Amniotic epithelial cell (primary cell): ENCODE results near the gene AFMID.
"Not testable (repeated sequence)": the region's sequence is repeated elsewhere in the genome, so short reads cannot be mapped to it uniquely, and the experiment has no call there.

Experiments
- DNase-seq: peaks from one replicate; pipeline ENCODE4 v3.0.0-alpha.2; 2010; ENCODE audit warnings: low read depth

The AFMID gene

DNA sequence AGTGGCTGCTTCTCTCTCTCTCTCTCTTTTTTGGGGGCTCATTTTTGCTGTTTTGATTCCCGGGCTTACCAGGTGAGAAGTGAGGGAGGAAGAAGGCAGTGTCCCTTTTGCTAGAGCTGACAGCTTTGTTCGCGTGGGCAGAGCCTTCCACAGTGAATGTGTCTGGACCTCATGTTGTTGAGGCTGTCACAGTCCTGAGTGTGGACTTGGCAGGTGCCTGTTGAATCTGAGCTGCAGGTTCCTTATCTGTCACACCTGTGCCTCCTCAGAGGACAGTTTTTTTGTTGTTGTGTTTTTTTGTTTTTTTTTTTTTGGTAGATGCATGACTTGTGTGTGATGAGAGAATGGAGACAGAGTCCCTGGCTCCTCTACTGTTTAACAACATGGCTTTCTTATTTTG is 36.6 kb downstream of the AFMID start:
- no peak for DNase-seq

GRCh38 chr17:78224231-78225087 is 37.3 kb downstream of the AFMID start:
- peak; percentile 31 for DNase-seq

DNA sequence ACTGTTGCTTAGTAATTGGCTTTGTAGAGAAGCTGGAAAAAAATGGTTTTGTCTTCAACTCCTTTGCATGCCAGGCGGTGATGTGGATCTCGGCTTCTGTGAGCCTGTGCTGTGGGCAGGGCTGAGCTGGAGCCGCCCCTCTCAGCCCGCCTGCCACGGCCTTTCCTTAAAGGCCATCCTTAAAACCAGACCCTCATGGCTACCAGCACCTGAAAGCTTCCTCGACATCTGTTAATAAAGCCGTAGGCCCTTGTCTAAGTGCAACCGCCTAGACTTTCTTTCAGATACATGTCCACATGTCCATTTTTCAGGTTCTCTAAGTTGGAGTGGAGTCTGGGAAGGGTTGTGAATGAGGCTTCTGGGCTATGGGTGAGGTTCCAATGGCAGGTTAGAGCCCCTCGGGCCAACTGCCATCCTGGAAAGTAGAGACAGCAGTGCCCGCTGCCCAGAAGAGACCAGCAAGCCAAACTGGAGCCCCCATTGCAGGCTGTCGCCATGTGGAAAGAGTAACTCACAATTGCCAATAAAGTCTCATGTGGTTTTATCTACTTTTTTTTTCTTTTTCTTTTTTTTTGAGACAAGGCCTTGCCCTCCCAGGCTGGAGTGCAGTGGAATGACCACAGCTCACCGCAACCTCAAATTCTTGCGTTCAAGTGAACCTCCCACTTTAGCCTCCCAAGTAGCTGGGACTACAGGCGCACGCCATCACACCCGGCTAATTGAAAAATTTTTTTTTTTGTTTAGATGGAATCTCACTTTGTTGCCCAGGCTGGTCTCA is 38.1 kb downstream of the AFMID start:
- DNase-seq: no peak

DNA sequence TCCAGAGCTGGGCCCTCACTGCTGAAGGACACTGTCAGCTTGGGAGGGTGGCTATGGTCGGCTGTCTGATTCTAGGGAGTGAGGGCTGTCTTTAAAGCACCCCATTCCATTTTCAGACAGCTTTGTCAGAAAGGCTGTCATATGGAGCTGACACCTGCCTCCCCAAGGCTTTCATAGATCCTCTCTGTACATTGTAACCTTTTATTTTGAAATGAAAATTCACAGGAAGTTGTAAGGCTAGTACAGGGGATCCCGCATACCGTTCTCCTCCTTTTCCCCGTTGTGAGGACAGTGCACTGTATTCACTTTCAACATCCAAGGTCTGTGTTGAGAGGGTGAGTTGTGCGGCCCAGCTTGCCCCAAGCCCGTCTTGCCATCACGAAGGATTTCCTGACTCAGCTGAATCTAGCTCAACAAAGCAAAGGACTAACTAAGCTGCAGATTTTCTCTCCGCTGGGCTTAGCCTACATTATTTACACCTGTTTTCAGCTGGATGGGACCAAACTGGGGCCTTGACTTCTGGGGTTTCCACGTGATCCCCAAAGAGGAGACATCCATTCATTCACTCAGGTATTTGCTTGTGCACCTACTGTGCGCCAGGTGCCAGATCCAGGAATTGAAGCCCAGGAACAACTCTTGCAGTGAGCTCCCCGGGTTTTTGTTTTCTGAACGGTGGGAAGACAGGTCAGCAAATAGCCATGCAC is 39.0 kb downstream of the AFMID start:
- DNase-seq: no peak

- no peak for DNase-seq
Observed at GRCh38 chr17:78226759-78227454, 39.7 kb downstream of the AFMID start.

DNA sequence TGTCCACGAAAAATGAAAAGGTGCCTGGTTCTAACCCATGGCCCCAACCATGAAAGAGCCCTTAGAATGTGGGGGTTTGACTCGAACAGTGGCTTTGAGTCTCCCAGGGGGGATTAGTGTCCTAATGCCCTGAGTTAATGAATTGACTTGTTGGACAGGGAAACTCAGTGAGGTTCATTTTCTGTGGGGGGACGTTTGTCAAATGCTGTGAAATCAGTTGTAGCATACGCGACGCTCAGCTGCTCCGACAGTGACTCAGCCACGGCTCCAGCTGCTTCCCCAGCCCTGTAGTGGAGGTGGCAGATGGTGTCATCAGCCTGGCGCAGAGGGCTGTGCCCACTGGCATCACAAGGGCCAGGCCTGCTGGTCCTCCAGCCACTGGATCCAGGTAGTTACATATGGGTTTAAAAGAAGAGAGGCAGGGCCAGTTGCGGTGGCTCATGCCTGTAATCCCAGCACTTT is 40.3 kb downstream of the AFMID start:
- no peak for DNase-seq

GRCh38 chr17:78228176-78228575 is 41.0 kb downstream of the AFMID start:
- DNase-seq: no peak

GRCh38 chr17:78230252-78230962 is 43.2 kb downstream of the AFMID start:
- no peak for DNase-seq

GRCh38 chr17:78230996-78231935 is 44.1 kb downstream of the AFMID start, which contains the start of gene TMEM235:
Gene TMEM235 (plus strand): TSS chr17:78231631. CDS start chr17:78232024, 393 bp downstream.
- no peak for DNase-seq

GRCh38 chr17:78231991-78232858 is 45.1 kb downstream of the AFMID start:
- DNase-seq: no peak

- no peak for DNase-seq
Observed at GRCh38 chr17:78232859-78233173, 45.7 kb downstream of the AFMID start.

- no peak for DNase-seq
Observed at GRCh38 chr17:78233678-78234077, 46.5 kb downstream of the AFMID start.

- no peak for DNase-seq
Observed at GRCh38 chr17:78234261-78234865, 47.2 kb downstream of the AFMID start.

- DNase-seq: not testable (repeated sequence)
Observed at GRCh38 chr17:78235022-78235421, 47.9 kb downstream of the AFMID start.

GRCh38 chr17:78235885-78236284 is 48.7 kb downstream of the AFMID start:
- no peak for DNase-seq

DNA sequence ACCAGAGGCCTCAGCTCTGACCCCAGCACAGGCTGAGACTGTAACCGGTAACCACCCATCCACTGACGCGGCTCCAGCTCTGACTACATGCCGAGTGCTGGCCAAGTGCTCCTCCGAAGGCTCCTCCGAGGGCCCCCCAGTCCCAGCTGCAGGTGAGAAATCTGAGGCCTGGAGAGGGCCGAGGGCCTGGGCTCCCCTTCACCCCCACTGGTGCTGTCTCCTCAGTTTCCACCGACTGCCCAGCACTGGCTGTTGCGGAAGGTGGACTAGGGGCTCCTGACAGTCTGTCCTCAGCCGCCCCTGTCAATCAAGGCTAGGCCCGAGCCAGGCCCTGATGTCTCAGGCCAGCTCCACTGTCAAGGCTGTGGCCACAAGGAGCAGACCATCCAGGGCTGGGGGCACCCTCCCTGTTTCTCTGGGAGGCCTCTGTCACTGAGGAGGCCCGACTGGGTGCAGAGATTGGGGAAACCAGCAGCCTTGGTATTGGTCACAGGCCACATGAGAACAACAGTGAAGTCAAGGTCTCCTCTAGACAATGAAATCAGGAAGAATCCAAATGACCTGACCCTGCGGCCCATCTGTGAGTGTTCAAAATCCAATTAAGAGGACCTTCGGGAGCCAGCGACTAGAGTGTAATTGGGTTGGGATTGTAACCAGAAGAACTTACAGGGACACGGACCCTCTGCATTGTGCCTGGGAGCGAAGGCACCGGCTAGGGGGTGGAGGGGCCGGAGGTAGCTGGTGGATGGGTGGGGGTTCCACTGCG is 49.4 kb downstream of the AFMID start:
- DNase-seq: no peak

GRCh38 chr17:78237401-78238012 is 50.3 kb downstream of the AFMID start:
- peak; percentile 33 for DNase-seq
